GM12875 (cell line): ENCODE data around the gene IL1RAPL1.

Source experiments
- H3K4me3 ChIP-seq: one replicate; pipeline ENCODE4 v1.5.1; 2011; ENCODE audit warnings: low read depth, low read length, control low read depth
- CTCF ChIP-seq: IDR thresholded peaks from 2 replicates; pipeline ENCODE4 v1.5.1; 2011; ENCODE audit warnings: low read depth, mild to moderate bottlenecking, control low read depth, inconsistent platforms, low read length, moderate library complexity, borderline replicate concordance; ENCODE audit not compliant: insufficient read depth

IL1RAPL1 gene

DNA sequence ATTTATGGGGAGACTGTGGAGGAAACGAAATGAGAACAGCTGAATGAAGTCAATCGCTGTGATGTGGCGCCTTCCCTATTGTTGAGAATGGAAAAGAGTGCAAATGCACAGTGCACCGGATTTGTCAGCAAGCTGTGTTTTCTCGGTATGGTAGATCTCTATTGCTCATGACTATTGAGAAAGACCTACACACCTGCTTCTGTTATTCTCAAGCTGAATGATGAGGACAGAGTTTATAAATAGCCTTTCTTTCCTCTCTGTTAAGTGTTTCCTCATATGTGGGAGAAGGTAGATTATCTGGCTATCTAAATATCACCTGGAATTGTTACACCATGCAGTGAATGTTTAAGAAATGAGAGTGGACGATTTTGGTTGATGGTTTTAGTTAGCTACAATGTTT, 650.7 kb downstream of the IL1RAPL1 start:
- TF ChIP-seq CTCF = no peak
- no peak overlapping the region for H3K4me3 ChIP-seq

GRCh38 chrX:29241809-29242208, 654.6 kb downstream of the IL1RAPL1 start:
- no peak for TF ChIP-seq CTCF
- H3K4me3 ChIP-seq = no peak overlapping the region

DNA sequence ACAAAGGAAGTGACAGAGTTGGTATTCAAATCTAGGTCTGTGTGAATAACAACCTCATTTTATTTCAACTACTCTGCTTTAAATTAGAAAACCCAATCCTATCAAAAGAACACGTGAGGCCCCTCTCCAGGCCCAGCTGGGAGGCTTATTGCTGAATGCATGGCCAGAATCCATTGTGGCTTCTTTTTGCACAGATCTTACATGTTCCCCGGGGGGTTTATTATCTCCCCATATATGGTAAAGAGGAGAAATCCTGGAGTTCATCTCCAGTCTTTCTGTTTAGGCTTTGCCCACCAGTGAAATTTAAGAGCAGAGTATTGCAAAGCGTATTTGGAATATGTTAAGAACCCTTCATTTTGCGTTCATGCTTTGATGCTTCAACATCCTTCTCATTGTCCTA, 655.6 kb downstream of the IL1RAPL1 start:
- H3K4me3 ChIP-seq = no peak overlapping the region
- no peak for TF ChIP-seq CTCF

- TF ChIP-seq CTCF = no peak
- no peak overlapping the region for H3K4me3 ChIP-seq
Measured at GRCh38 chrX:29243942-29244341, 656.7 kb downstream of the IL1RAPL1 start.

- no peak for TF ChIP-seq CTCF
- no peak overlapping the region for H3K4me3 ChIP-seq
Measured at GRCh38 chrX:29254515-29254914, 667.3 kb downstream of the IL1RAPL1 start.

DNA sequence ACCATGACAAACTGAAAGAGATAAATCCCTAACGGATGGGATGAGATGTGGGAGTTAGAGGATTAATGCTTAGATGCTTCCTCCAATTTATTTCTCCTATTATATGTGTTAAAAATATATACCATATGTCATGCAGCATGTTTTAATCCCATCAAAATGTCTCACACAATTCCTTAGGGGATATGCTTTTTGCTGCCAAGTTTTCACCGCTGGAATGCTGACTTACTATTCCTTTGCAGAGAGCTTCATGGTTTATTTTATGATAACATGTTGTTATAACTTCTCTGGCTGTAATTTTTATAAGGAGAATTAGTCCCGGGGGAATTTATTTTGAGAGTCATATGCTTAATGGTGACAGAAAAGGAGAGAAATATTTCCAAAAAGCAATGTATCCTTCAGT, 670.3 kb downstream of the IL1RAPL1 start:
- no peak for TF ChIP-seq CTCF
- no peak overlapping the region for H3K4me3 ChIP-seq

- H3K4me3 ChIP-seq = no peak overlapping the region
- TF ChIP-seq CTCF = no peak
Measured at GRCh38 chrX:29269390-29269789, 682.1 kb downstream of the IL1RAPL1 start.
